Nephron progenitor cell (in vitro differentiated cells): ENCODE measurements around the gene ECM1.

Experiments
- DNase-seq: peaks from one replicate; pipeline ENCODE4 v3.0.0; 2021
- H3K27ac Mint-ChIP-seq: 2 replicates; pipeline ENCODE4 v1.8.0; 2021; ENCODE audit warnings: mild to moderate bottlenecking, moderate library complexity, mixed read lengths
- H3K27me3 Mint-ChIP-seq: 2 replicates; pipeline ENCODE4 v1.8.0; 2021; ENCODE audit warnings: mild to moderate bottlenecking, low read depth, mixed read lengths; ENCODE audit not compliant: poor library complexity
- H3K36me3 Mint-ChIP-seq: 2 replicates; pipeline ENCODE4 v1.8.0; 2021; ENCODE audit warnings: low read depth, mixed read lengths
- H3K4me1 Mint-ChIP-seq: 2 replicates; pipeline ENCODE4 v1.8.0; 2021; ENCODE audit warnings: mixed read lengths
- H3K4me3 Mint-ChIP-seq: 2 replicates; pipeline ENCODE4 v1.8.0; 2021; ENCODE audit warnings: mild to moderate bottlenecking, moderate library complexity, mixed read lengths
- H3K9me3 Mint-ChIP-seq: 2 replicates; pipeline ENCODE4 v1.8.0; 2021; ENCODE audit warnings: mild to moderate bottlenecking, moderate library complexity, mixed read lengths
- TF ChIP-seq, protein P1 (sequence below): fragments of 200-600 bp; sonication (generic); IDR thresholded peaks from 2 replicates; pipeline ENCODE4 v1.5.0; 2021; ENCODE audit warnings: antibody characterized with exemption

Gene ECM1

GRCh38 chr1:150498342-150498741 lies 9.6 kb upstream of the ECM1 start:
- Mint-ChIP-seq H3K4me3 (no peak overlapping the region), H3K27ac (peak overlapping the region; percentile 69), H3K27me3 (no peaks in the 10 kb centered on the region), H3K36me3 (peaks cover 74% of the 10 kb centered on the region), H3K4me1 (no peaks in the 10 kb centered on the region), H3K9me3 (no peaks in the 10 kb centered on the region)
- no peak for DNase-seq
- TF ChIP-seq, protein P1, sequence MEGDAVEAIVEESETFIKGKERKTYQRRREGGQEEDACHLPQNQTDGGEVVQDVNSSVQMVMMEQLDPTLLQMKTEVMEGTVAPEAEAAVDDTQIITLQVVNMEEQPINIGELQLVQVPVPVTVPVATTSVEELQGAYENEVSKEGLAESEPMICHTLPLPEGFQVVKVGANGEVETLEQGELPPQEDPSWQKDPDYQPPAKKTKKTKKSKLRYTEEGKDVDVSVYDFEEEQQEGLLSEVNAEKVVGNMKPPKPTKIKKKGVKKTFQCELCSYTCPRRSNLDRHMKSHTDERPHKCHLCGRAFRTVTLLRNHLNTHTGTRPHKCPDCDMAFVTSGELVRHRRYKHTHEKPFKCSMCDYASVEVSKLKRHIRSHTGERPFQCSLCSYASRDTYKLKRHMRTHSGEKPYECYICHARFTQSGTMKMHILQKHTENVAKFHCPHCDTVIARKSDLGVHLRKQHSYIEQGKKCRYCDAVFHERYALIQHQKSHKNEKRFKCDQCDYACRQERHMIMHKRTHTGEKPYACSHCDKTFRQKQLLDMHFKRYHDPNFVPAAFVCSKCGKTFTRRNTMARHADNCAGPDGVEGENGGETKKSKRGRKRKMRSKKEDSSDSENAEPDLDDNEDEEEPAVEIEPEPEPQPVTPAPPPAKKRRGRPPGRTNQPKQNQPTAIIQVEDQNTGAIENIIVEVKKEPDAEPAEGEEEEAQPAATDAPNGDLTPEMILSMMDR = no peak

GRCh38 chr1:150505431-150505830 lies 2.5 kb upstream of the ECM1 start:
- TF ChIP-seq, protein P1 = no peak
- Mint-ChIP-seq H3K27me3 (no peaks in the 10 kb centered on the region), H3K4me1 (peaks cover 50% of the 10 kb centered on the region), H3K36me3 (peaks cover 55% of the 10 kb centered on the region), H3K9me3 (no peaks in the 10 kb centered on the region), H3K4me3 (peak overlapping the region; percentile 21), H3K27ac (peak overlapping the region; percentile 99)
- no peak for DNase-seq

GRCh38 chr1:150508982-150509381 lies 1.1 kb downstream of the ECM1 start:
- peak overlapping the region; percentile 80 for H3K27ac Mint-ChIP-seq
- no peaks in the 10 kb centered on the region for H3K9me3 Mint-ChIP-seq
- H3K36me3 Mint-ChIP-seq = peaks cover 48% of the 10 kb centered on the region
- TF ChIP-seq, protein P1 = no peak
- no peak overlapping the region for H3K4me3 Mint-ChIP-seq
- peaks cover 82% of the 10 kb centered on the region for H3K4me1 Mint-ChIP-seq
- H3K27me3 Mint-ChIP-seq = no peaks in the 10 kb centered on the region
- DNase-seq = no peak

DNA sequence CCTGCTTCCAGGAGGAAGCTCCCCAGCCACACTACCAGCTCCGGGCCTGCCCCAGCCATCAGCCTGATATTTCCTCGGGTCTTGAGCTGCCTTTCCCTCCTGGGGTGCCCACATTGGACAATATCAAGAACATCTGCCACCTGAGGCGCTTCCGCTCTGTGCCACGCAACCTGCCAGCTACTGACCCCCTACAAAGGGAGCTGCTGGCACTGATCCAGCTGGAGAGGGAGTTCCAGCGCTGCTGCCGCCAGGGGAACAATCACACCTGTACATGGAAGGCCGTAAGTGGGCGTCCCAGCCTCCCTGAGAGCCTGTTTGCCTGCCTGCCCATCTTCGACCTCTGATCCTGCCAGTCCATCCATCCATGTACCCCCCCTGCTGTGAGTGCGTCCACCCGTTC lies 3.6 kb downstream of the ECM1 start:
- H3K4me3 Mint-ChIP-seq = no peak overlapping the region
- peaks cover 79% of the 10 kb centered on the region for H3K4me1 Mint-ChIP-seq
- no peak for DNase-seq
- H3K36me3 Mint-ChIP-seq = peaks cover 33% of the 10 kb centered on the region
- TF ChIP-seq, protein P1 = no peak
- no peaks in the 10 kb centered on the region for H3K9me3 Mint-ChIP-seq
- H3K27me3 Mint-ChIP-seq = no peaks in the 10 kb centered on the region
- H3K27ac Mint-ChIP-seq = peak overlapping the region; percentile 82

DNA sequence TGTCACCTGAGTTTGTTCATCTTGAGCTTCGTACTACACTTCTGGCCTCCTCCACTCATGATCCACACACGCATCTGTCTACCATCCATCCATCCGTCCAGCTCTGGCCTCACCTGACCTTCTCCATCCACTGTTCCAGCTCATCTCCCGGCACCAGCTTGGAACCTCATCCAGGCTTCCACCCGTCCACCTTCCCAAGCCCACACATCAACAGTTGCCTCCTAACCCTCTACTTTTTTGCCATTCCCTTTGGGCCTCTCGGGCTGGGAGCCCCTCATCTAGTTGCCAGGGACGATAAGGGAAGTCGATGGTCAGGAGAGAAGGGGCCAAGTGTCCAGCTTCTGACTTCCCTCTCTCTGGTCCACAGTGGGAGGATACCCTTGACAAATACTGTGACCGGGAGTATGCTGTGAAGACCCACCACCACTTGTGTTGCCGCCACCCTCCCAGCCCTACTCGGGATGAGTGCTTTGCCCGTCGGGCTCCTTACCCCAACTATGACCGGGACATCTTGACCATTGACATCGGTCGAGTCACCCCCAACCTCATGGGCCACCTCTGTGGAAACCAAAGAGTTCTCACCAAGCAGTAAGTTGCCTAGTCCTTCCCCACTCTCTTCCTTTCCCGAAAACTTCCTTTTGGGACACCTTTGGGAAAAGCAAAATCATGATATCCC lies 4.2 kb downstream of the ECM1 start:
- Mint-ChIP-seq H3K4me3 (no peak overlapping the region), H3K27ac (peak overlapping the region; percentile 82), H3K36me3 (peaks cover 27% of the 10 kb centered on the region), H3K9me3 (no peaks in the 10 kb centered on the region), H3K27me3 (no peaks in the 10 kb centered on the region), H3K4me1 (peaks cover 78% of the 10 kb centered on the region)
- no peak for DNase-seq
- TF ChIP-seq, protein P1 = no peak

- no peak overlapping the region for H3K4me3 Mint-ChIP-seq
- H3K4me1 Mint-ChIP-seq = peaks cover 72% of the 10 kb centered on the region
- no peaks in the 10 kb centered on the region for H3K9me3 Mint-ChIP-seq
Measured at GRCh38 chr1:150512846-150513245, 4.9 kb downstream of the ECM1 start.

More at GRCh38 chr1:150512846-150513245, 4.9 kb downstream of the ECM1 start:
- TF ChIP-seq, protein P1 = no peak
- H3K27me3 Mint-ChIP-seq = no peaks in the 10 kb centered on the region
- no peak for DNase-seq
- no peak overlapping the region for H3K27ac Mint-ChIP-seq
- peaks cover 23% of the 10 kb centered on the region for H3K36me3 Mint-ChIP-seq
